HS-5 (cell line): Measurements from ENCODE around the gene TTC33.
"Not testable (repeated sequence)": the region's sequence is repeated elsewhere in the genome, so short reads cannot be mapped to it uniquely, and the experiment has no call there.

ENCODE experiments used
- DNase-seq: peaks from one replicate; pipeline ENCODE4 v3.0.0-alpha.2; 2012; ENCODE audit warnings: low read depth

TTC33 gene

GRCh38 chr5:40717281-40717680, 38.5 kb downstream of the TTC33 start:
- peak; percentile 41 for DNase-seq

GRCh38 chr5:40716590-40716989, 39.2 kb downstream of the TTC33 start:
- DNase-seq = no peak

DNA sequence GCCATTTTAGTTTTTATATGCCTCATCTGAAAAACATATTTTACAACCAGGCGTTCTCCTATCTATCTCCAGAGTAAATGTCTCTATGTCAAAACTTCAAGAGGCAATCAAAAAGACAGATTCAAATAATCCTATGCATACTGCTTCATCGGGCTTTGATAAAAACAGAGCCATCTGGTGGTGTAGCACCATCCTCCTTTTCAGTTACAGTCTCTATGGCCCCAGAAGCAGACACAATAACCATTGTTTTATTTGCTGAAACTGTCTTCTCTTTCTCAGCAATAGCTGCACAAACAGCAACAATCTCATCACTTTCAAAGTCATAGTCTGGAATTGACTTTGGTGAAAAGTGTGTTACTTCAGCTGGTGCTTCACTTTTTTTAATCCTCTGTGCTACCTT, 39.8 kb downstream of the TTC33 start:
- DNase-seq = no peak

GRCh38 chr5:40714001-40714400, 41.8 kb downstream of the TTC33 start:
- DNase-seq = no peak

- DNase-seq = not testable (repeated sequence)
Measured at GRCh38 chr5:40710575-40710974, 45.2 kb downstream of the TTC33 start.

GRCh38 chr5:40705484-40705883, 50.3 kb downstream of the TTC33 start:
- not testable (repeated sequence) for DNase-seq

DNA sequence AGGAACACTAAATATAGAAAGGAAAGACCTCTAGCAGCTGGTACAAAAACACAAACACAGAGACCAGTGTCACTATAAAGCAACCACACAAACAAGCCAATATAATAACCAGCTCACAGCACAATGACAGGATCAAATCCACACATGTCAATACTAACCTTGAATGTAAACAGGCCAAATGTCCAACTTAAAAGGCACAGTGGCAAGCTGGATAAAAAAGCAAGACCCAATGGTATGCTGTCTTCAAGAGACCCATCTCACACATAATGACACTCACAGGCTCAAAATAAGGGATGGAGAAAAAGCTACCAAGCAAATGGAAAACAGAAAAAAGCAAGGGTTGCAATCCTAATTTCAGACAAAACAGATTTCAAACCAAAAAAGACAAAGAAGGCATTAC, 53.7 kb downstream of the TTC33 start:
- DNase-seq = not testable (repeated sequence)

DNA sequence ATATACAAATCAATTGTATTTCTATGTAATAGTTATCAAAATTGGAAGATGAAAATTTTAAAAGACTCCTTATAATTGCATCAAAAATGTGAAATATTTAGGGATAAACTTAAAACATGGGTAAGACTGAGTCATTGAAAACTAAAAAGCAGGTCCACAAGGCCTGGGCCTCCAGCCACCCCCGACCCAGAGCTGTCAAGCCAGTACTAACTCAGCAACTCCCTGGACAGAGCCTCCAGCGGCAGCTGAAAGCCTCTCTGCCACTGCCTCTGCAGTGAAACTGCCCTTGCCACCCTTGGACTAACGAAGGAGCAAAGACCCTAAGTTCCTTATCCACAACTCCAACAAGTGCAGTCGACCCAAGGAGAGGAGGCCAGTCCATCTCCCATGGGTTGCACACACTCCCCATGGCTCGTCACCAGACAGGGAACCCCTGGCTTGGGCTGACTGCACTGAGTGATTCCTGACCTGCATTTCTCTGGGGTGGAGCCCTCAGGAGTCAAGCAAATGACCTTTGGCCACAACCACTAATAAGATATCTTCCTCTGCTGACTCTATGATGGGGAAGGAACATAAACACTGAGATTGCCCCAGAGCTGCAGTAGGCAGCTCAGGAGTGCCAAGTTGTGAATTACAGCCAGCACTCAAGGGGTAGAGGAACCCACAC, 55.5 kb downstream of the TTC33 start:
- DNase-seq = no peak

DNA sequence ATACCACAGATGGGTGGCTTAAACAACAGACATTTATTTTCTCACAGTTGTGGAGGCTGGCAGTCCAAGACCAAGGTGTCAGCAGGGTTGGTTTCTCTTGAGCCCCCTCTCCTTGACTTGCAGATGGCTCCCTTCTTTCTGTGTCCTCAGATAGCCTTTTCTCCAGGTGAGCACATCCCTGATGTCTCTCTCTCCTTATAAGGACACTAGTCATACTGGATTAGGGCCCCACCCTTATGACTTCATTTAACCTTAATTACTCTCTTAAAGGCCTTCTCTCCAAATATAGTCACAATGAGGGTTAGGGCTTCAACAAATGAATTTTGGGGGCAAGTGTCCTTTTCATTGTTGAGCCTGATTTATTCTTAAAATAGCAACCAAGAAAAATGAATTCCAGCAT, 61.3 kb downstream of the TTC33 start:
- no peak for DNase-seq

DNA sequence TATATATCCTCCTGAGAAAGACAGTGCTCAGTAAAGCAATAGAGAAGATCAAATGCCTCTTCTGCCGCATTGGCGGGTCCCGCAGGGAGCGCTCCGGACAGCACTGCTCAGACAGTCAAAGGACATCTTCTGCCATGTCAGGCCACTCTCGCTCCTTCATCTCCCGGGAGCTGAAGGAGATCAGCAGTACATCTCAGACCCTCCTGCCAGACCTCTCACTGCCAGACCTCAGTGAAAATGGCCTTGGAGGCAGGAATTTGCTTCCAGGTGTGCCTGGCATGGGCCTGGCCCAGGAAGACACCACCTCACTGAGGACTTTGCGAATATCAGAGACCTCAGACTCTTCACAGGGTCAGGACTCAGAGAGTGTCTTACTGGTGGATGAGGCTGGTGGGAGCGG, 63.9 kb downstream of the TTC33 start:
- DNase-seq = no peak

DNA sequence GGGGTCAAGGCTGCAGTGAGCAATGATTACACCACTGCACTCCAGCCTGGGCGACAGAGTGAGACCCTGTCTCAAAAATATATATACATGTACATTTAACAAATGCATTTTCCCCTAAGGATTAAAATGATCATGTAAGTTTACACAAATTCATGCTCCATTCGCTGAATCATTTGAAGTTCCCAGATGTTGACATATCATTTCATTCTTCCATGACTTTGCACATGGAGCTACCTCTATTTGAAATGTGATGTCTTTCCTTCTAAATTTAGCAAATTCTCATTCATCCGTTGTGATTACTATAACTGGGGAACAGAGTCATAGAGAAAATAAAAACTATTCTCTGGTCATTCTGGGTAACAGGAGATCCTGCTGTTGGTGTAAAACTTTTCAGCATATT, 65.5 kb downstream of the TTC33 start:
- DNase-seq = no peak

DNA sequence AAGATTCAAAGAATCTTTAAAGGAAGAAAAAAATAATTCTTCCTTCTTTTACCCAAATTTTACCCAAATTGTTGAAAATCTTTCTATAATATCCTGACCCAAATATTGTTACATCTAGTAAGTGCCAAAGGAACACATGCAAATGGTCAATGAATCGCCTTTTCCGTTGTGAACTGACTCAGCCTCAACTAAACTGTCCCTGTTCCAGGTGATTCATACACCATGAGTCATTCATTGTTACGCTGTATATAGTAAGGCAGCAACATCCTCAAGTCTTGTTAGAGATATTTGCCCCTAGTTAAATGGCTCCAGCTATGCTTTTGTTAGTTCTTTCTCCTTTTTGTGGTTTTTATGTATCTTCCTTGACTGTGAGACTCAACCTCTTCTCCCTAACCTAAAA, 66.3 kb downstream of the TTC33 start:
- DNase-seq = peak; percentile 99

- DNase-seq = no peak
Measured at GRCh38 chr5:40688996-40689395, 66.8 kb downstream of the TTC33 start.

DNA sequence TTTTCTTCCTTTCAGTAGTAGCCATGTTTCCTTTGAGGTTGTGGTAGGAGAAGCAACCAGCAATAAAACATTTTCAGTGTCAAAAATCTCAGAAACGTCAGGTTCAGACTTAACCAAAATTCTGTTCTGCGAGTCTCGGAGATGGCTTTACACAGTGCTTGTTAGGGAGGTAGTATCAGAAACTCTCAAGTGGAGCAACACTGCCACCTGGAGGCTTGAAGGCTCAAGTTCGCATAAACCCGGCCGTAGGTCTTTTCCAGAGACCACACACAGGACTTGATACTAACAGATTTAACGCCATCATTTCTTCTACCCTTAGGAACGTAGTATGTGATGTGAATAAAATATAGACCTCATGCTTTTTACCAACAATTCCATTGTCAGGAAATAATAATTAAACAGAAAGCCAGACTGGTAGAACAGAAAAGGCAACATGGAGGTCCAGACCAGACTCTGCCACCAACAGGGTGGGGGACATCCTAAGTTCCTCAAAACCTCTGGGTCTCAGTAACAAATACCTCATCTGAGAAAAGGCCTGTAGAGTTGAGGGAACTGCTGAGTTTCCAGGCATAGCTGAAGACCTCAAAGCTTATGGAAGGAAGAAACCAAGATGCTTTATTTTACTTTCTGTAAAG, 67.5 kb downstream of the TTC33 start:
- peak; percentile 87 for DNase-seq

DNA sequence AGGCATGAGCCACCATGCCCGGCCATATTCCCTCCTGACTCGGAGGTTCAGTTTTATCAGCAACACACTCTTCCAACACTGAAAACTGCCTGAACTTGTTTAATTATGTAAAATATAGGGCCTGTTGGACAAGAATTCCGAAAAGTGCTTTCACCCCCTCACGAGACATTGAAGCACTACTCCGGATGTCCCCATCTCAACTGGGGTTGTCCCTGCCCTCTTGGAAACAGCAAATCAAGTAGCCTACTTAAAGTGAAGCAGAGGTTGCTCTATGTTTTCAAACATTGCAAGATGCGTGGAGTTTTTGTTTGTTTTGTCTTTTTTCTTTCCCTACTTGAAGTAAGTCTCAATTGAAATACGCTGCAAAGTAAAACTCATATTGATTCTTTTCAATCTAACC, 68.4 kb downstream of the TTC33 start:
- no peak for DNase-seq

- no peak for DNase-seq
Measured at GRCh38 chr5:40685976-40686486, 69.7 kb downstream of the TTC33 start.

DNA sequence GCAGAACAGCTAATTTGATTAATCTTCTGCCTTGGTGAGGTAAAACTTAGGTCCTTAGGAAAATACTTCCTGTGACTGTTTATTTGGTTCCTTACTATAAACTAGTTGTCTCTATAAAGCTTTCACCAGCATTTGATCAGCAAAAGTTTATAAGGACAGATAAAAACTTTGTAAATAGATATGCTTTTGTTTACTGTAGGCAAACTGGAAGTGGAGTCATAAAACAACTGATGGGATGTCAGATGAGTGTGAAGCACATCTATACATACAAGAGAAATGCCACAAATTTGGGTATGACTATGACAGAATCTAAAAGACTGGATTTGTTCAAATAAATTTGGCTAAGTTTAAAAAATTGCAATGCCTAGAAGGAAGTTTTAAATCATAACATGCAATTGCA, 70.6 kb downstream of the TTC33 start:
- DNase-seq = no peak

- no peak for DNase-seq
Measured at GRCh38 chr5:40683305-40683704, 72.5 kb downstream of the TTC33 start.

DNA sequence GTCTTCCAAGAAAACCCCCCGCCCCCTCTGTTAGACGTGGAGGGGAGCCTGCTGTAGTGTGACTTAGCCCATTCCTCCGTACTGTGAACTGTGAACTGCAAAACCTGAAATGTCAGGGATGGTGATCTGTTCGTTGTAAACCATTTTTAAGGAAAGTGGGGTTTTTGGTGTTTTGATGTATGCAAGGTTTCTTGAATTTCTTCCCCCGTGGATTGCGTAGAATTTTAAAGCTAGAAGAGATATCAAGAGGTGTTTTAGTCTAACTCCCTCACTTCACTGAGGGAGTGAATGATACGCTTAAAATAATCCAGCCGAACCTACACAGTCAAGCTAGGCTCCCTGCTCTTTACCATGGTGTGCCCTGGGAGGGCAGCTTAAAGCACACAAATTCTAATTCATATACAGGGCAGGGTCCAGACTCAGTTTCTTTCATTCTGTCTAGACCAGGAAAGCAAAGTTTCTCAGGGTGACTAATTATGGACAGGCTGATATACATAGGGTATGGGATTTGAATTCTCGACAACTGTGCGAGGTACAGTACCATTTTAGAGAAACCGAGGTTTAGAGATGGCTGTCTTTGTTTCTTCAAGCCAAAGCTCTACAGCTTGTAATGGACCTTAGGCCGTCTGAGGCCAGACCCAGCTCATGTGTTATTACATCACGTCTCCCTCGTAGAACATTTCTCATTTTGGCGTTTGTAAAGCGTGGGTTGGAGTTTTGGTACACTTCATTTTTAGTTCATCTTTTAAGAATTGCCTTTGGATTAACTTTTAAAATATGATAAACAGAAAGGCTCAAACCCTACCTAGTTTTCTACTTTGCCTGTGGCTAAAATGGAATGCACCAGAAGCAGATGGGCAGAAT, 73.4 kb downstream of the TTC33 start:
- no peak for DNase-seq

GRCh38 chr5:40681363-40682153, 74.2 kb downstream of the TTC33 start:
- DNase-seq = no peak

DNA sequence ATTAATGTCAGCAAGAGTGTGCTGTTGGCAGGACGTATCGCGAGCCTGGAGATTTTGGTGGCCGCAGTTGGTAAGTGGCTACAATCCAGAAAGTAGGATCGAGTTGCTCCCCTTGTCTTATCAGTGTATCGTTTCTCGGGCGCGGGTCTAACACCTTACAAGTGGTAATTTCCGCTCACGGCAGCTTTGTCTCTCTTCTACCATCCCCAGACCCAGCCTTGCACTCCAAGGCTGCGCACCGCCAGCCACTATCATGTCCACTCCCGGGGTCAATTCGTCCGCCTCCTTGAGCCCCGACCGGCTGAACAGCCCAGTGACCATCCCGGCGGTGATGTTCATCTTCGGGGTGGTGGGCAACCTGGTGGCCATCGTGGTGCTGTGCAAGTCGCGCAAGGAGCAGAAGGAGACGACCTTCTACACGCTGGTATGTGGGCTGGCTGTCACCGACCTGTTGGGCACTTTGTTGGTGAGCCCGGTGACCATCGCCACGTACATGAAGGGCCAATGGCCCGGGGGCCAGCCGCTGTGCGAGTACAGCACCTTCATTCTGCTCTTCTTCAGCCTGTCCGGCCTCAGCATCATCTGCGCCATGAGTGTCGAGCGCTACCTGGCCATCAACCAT, 74.9 kb downstream of the TTC33 start:
- DNase-seq = no peak
